Prostate gland (tissue), 2 donors: ENCODE data around the gene UVSSA. TPM values are rescaled to one million over a fixed set of nuclear protein-coding genes. Genes with fewer than 3 reads are reported as not detected.

Source experiments
- DNase-seq: peaks from one replicate; pipeline ENCODE4 v3.0.0-alpha.2; 2019; ENCODE audit warnings: low spot score
- H3K27ac ChIP-seq, 2 donors: fragments of 200-600 bp; sonication (generic); 2 replicates each; pipeline ENCODE4 v1.5.1; 2017 to 2019
- H3K27me3 ChIP-seq: fragments of 200-600 bp; sonication (generic); replicated peaks from 2 replicates; pipeline ENCODE4 v1.5.1; 2019; ENCODE audit not compliant: insufficient read depth
- H3K36me3 ChIP-seq, 2 donors: fragments of 200-600 bp; sonication (generic); 1 replicate in 1 of 2; 2 replicates in 1 of 2; pipeline versions ENCODE4 v1.5.1 to v1.8.1; 2017 to 2019
- H3K4me1 ChIP-seq: fragments of 200-600 bp; sonication (generic); replicated peaks from 2 replicates; pipeline ENCODE4 v1.5.1; 2019
- H3K4me3 ChIP-seq, 2 donors: fragments of 200-600 bp; sonication (generic); 2 replicates each; pipeline ENCODE4 v1.5.1; 2017 to 2019
- H3K9me3 ChIP-seq: fragments of 200-600 bp; sonication (generic); 2 replicates; pipeline ENCODE4 v1.5.1; 2017
- CTCF ChIP-seq, 4 experiments: fragments of 200-600 bp in 2 of 4; fragments of 450-650 bp in 2 of 4; sonication (generic) in 2 of 4; IDR thresholded peaks; 1 replicate in 3 of 4; 2 replicates in 1 of 4; pipeline ENCODE4 v1.5.1; 2016 to 2019; ENCODE audit warnings: antibody characterized with exemption in 4 of 4, mild to moderate bottlenecking in 2 of 4, moderate library complexity in 2 of 4
- POLR2A ChIP-seq: fragments of 450-650 bp; IDR thresholded peaks from one replicate; pipeline ENCODE4 v1.6.1; 2016; ENCODE audit warnings: antibody characterized with exemption, mild to moderate bottlenecking
- POLR2AphosphoS5 ChIP-seq: sonication (generic); formaldehyde crosslinking; IDR thresholded peaks from one replicate; pipeline ENCODE4 v1.6.1; 2017; ENCODE audit warnings: antibody characterized with exemption
- WGBS: methylation state at CpG from one replicate; pipeline ENCODE4 v1.1.5; 2018; 5-methylcytosine and 5-hydroxymethylcytosine counted together
- intact Hi-C: fragments of 100-400 bp; cut with DNase I; formaldehyde crosslinking; loops from one replicate; pipeline ENCODE4 v1.14.2; 2022
- total RNA-seq, 2 donors: library from RNA; depleted of rRNA; stranded (reverse); fragments of >200 nt; gene quantifications; one replicate each; pipeline ENCODE4 v1.1.0, GENCODE V29; 2016

UVSSA gene
- total RNA-seq, 2 donors from 2014 or later: 20.8 to 47.9 TPM

- 88% methylated on average over 24 of the region's 27 CpGs for WGBS
- Histone ChIP-seq H3K4me3 (no peak overlapping the region), H3K27me3 (no peaks in the 10 kb centered on the region), H3K9me3 (no peaks in the 10 kb centered on the region), H3K36me3 (peaks cover 0 to 11% of the 10 kb centered on the region in 2 donors), H3K4me1 (no peaks in the 10 kb centered on the region), H3K27ac (no peak overlapping the region)
- intact Hi-C loops: no loop called here
- TF ChIP-seq POLR2AphosphoS5 (no peak), CTCF (IDR thresholded peaks at IDR 0.05) (no peak), POLR2A (no peak)
- no peak for DNase-seq
Measured at GRCh38 chr4:1379351-1379781, 32.4 kb downstream of the UVSSA start.

- Histone ChIP-seq H3K27ac (no peak overlapping the region), H3K36me3 (peaks cover 0 to 11% of the 10 kb centered on the region in 2 donors), H3K27me3 (no peaks in the 10 kb centered on the region), H3K4me3 (no peak overlapping the region), H3K4me1 (no peaks in the 10 kb centered on the region), H3K9me3 (no peaks in the 10 kb centered on the region)
- no peak for DNase-seq
- 95% methylated on average over 27 of the region's 31 CpGs for WGBS
- TF ChIP-seq CTCF (IDR thresholded peaks at IDR 0.05): no peak
- TF ChIP-seq POLR2A: no peak
- no peak for TF ChIP-seq POLR2AphosphoS5
- intact Hi-C loops: no loop called here
Measured at GRCh38 chr4:1379801-1380331, 32.9 kb downstream of the UVSSA start.

- no peaks in the 10 kb centered on the region for H3K9me3 ChIP-seq
- TF ChIP-seq POLR2AphosphoS5 (no peak), POLR2A (no peak), CTCF (IDR thresholded peaks at IDR 0.05) (no peak)
- DNase-seq: no peak
- H3K36me3 ChIP-seq: peaks cover 0 to 11% of the 10 kb centered on the region in 2 donors
- H3K4me1 ChIP-seq: no peaks in the 10 kb centered on the region
- intact Hi-C loops: no loop called here
- H3K27me3 ChIP-seq: no peaks in the 10 kb centered on the region
- WGBS: 91% methylated on average over 36 of the region's 36 CpGs
- H3K27ac ChIP-seq: no peak overlapping the region
- no peak overlapping the region for H3K4me3 ChIP-seq
Measured at GRCh38 chr4:1380368-1381151, 33.6 kb downstream of the UVSSA start.

GRCh38 chr4:1381181-1381621 is 34.2 kb downstream of the UVSSA start:
- H3K36me3 ChIP-seq: peaks cover 0 to 11% of the 10 kb centered on the region in 2 donors

More at GRCh38 chr4:1381181-1381621, 34.2 kb downstream of the UVSSA start:
- 95% methylated on average over 8 of the region's 12 CpGs for WGBS
- Histone ChIP-seq H3K27ac (no peak overlapping the region), H3K9me3 (no peaks in the 10 kb centered on the region), H3K4me1 (no peaks in the 10 kb centered on the region), H3K27me3 (no peaks in the 10 kb centered on the region), H3K4me3 (no peak overlapping the region)
- TF ChIP-seq POLR2AphosphoS5 (no peak), CTCF (IDR thresholded peaks at IDR 0.05) (no peak), POLR2A (no peak)
- intact Hi-C loops: no loop called here
- DNase-seq: no peak
